ENCODE results near the gene MICAL3.

Gene MICAL3

GRCh38 chr22:17965538-17966402 is 58.6 kb downstream of the MICAL3 start:
- no peak for TF ChIP-seq CTCF (IDR thresholded peaks at IDR 0.05; ENCODE audit: low read depth, low read length)
- H3K4me3 ChIP-seq (ENCODE audit: low read depth, low read length) = no peak overlapping the region

- H3K4me3 ChIP-seq (ENCODE audit: low read depth, low read length) = no peak overlapping the region
These were observed 59.7 kb downstream of the MICAL3 start for GRCh38 chr22:17964643-17965042.

GRCh38 chr22:17964156-17964555 is 60.2 kb downstream of the MICAL3 start:
- TF ChIP-seq CTCF (IDR thresholded peaks at IDR 0.05; ENCODE audit: low read depth, low read length) = no peak
- H3K4me3 ChIP-seq (ENCODE audit: low read depth, low read length) = no peak overlapping the region

More at GRCh38 chr22:17964643-17965042, 59.7 kb downstream of the MICAL3 start:
- no peak for TF ChIP-seq CTCF (IDR thresholded peaks at IDR 0.05; ENCODE audit: low read depth, low read length)

- H3K4me3 ChIP-seq (ENCODE audit: low read depth, low read length) = no peak overlapping the region
- TF ChIP-seq CTCF (IDR thresholded peaks at IDR 0.05; ENCODE audit: low read depth, low read length) = no peak
These were observed 61.3 kb downstream of the MICAL3 start for GRCh38 chr22:17963015-17963414.

GRCh38 chr22:17962168-17962567 is 62.2 kb downstream of the MICAL3 start:
- no peak overlapping the region for H3K4me3 ChIP-seq (ENCODE audit: low read depth, low read length)
- no peak for TF ChIP-seq CTCF (IDR thresholded peaks at IDR 0.05; ENCODE audit: low read depth, low read length)

GRCh38 chr22:17961446-17961729 is 63.0 kb downstream of the MICAL3 start:
- H3K4me3 ChIP-seq (ENCODE audit: low read depth, low read length) = no peak overlapping the region
- no peak for TF ChIP-seq CTCF (IDR thresholded peaks at IDR 0.05; ENCODE audit: low read depth, low read length)

- H3K4me3 ChIP-seq (ENCODE audit: low read depth, low read length) = no peak overlapping the region
- TF ChIP-seq CTCF (IDR thresholded peaks at IDR 0.05; ENCODE audit: low read depth, low read length) = no peak
These were observed 63.5 kb downstream of the MICAL3 start for GRCh38 chr22:17960695-17961445.

Measured in WI38 (cell line).